G401 (cell line): ENCODE results near the gene USF1. TPM values are rescaled to one million over a fixed set of nuclear protein-coding genes. Genes with fewer than 3 reads are reported as not detected.
"Not testable (repeated sequence)": the region's sequence is repeated elsewhere in the genome, so short reads cannot be mapped to it uniquely, and the experiment has no call there.

Experiments used
- DNase-seq: peaks from one replicate; pipeline ENCODE4 v3.0.0-alpha.2; 2015; ENCODE audit warnings: low spot score
- in situ Hi-C: cut with HindIII; loops from 2 replicates; pipeline ENCODE4 v1.10.0; 2016; ENCODE audit warnings: low sequenced_read_pairs, mixed read lengths
- total RNA-seq: library from RNA; depleted of rRNA; stranded (reverse); fragments of >200 nt; shearing (Covaris generic); gene quantifications from 2 replicates; pipeline ENCODE4 v1.2.3, GENCODE V29; 2014

The USF1 gene
- total RNA-seq, 1 experiment from 2014 or later, result 108 TPM

- in situ Hi-C loops, DNase-seq: not testable (repeated sequence)
These were observed 18.8 kb downstream of the USF1 start for GRCh38 chr1:161026954-161027353.

GRCh38 chr1:161022432-161022831 is 23.3 kb downstream of the USF1 start:
- DNase-seq, in situ Hi-C loops: not testable (repeated sequence)

DNA sequence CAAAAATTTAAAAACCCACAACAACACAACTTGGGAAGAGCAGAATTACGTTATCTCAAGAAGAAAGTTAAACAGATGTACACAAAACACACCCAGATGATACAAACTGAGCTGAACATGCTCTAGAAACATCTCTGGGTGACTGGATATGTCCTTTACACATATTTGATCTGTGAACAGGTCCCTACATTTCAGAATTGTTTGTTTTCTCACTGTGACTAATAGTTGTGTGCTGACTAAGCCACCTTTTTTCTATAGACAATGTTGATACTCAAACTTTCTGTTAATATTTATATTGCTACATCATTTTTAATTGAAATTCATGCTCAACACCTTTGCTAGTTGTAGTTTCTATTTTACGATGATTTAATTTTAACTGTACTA is 23.8 kb downstream of the USF1 start:
- no peak for DNase-seq
- in situ Hi-C loops, result no loop called here

DNA sequence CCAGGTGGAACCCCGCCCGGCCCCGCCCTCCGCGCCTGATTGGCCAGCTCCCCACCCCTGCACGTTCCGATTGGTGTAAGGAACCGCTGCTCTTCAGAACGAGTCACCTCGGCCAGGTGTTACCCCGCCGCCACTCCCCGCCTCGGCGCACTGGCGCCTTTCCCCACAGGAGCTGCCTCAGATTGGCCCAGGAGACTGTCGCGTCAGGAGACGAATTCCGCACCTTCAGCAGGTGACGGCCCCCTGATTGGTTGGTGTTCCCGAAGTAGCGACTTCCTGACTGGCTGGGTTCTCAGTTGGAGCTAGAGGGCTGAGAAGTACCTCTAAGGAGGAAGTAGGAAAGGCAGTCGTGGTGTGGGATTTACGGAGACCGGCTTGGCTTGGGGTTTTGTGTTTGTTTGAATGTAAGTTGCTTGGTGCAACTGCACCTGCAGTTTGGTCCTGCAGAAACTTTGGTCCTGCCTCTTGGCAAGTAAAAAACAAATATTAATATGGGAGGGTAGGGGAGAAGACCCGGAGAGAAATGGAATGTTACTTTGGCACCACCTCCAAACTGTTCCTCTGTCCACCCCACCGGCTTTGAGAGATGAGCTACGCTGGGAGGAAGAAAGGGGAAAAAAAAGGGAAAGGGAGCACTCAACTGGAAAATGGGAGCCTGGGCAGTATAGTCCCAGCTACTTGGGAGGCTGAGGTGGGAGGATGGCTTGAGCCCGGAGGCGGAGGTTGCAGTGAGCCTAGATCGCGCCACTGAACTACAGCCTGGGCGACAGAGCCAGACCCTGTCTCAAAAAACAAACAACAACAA is 24.4 kb downstream of the USF1 start:
- peak; percentile 63 for DNase-seq
- in situ Hi-C loops, result no loop called here

- in situ Hi-C loops, result no loop called here
- DNase-seq, result no peak
These were observed 25.1 kb downstream of the USF1 start, which contains the start of gene F11R for GRCh38 chr1:161020509-161021164. Gene F11R (minus strand): TSS chr1:161021152. CDS start chr1:161021073, 79 bp downstream.

- in situ Hi-C loops, result no loop called here
- no peak for DNase-seq
These were observed 25.9 kb downstream of the USF1 start for GRCh38 chr1:161019751-161020495.

GRCh38 chr1:161019111-161019660 is 26.6 kb downstream of the USF1 start:
- in situ Hi-C loops, DNase-seq: not testable (repeated sequence)

DNA sequence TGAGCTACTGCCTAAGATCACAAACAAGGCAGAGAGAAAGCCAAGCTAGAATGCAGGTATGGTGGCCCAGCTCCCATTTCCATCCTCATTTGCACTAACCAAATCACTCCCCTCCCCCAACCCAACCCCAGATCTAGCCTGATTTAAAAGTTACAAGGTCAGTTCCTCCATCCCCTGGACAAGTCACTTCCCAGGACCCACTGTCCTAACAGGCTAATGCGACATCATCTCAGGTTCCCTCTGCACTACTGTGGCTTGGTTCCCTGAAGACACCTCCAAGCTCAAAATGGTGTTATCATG is 27.2 kb downstream of the USF1 start:
- in situ Hi-C loops, result no loop called here
- no peak for DNase-seq

DNA sequence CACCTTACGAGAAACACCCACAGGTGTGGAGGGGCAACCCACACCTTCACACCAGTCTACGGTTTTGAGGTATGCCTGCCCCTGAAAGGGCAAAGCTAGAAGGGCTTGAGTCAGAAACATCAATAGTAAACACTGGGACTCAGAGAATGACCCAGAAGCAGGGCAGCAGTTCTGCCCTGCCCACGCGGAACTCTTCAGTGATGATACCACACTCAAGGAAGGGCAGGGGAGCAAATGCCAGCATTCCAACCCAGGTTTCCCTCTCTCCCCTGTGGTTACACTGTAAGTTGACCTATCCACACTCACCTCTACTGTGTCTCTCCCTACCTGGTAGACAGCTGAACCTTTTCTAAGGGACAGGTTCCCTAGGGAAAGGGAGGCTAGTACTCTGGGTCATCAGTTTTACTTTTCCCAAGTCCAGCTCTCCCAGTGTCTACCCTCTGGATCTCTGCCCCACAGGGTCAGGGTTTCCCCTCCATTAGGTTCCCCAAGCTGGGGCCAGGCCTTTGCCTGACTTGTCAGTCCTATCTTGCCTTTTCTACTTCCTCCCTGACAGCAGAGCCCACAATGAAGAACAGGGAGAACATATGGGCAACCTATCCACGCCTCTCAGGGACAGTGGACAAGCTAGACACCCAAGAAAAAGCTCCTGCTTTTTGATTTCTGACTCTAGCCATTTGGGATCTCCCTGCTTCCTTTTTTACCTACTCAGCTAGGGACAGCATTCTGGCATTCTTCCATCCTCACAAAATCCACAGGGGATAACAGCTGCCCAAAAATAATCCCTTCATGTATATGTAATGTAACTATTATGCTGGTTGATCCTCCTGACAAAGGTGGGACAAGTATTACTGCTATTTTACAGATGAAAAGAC is 27.8 kb downstream of the USF1 start:
- in situ Hi-C loops, result no loop called here
- no peak for DNase-seq

- DNase-seq, in situ Hi-C loops: not testable (repeated sequence)
These were observed 28.6 kb downstream of the USF1 start for GRCh38 chr1:161017181-161017580.

DNA sequence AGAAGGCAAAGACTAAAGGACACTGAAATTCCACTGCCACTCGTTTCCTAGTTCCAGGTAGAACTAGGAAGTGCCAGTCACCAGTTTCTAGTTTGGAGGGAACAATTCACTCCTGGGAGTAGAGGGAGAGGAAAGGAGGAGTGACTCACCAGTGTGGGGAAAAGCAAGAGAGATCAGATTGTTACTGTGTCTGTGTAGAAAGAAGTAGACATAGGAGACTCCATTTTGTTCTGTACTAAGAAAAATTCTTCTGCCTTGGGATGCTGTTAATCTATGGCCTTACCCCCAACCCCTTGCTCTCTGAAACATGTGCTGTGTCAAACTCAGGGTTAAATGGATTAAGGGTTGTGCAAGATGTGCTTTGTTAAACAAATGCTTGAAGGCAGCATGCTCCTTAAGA is 29.1 kb downstream of the USF1 start:
- DNase-seq, in situ Hi-C loops: not testable (repeated sequence)

DNA sequence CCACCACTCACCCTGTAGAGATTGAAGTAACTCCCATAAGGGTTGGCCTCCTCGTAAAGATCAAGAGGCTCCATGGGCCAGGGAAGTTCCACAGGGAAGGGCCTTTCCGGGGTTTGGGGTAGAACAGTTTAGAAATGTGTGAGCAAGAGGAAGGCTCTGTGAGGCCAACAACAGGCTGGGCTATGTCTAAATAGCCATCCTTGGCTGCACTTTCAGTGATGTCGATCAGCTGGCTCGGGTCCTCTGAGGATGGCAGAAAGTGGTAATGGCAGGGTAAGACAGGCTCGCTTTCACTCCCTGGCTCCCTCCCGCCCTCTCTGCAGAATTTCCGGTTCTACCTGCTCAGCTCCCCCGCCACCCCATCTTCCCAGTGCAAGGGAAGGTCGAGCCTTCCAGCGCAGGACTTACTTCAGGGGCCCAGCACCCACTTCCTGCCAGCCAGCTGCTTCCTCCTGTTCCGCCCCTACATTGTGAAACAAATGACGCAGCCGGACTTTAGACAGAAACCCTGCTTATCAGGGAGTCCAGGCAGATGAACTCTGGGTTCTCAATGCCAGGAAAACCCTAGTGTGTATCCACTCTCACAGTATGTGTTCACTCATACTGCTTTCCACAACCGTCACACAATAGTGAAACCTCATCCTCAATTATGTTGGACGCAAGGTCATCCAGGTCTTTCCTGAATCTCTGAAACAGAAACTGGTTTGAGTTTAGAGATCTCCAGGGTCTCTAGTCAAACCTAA is 32.1 kb downstream of the USF1 start:
- DNase-seq, result no peak
- in situ Hi-C loops, result no loop called here

GRCh38 chr1:161013131-161013487 is 32.7 kb downstream of the USF1 start:
- DNase-seq, result no peak
- in situ Hi-C loops, result no loop called here

- in situ Hi-C loops, result no loop called here
- DNase-seq, result no peak
These were observed 33.4 kb downstream of the USF1 start for GRCh38 chr1:161012420-161012819.

DNA sequence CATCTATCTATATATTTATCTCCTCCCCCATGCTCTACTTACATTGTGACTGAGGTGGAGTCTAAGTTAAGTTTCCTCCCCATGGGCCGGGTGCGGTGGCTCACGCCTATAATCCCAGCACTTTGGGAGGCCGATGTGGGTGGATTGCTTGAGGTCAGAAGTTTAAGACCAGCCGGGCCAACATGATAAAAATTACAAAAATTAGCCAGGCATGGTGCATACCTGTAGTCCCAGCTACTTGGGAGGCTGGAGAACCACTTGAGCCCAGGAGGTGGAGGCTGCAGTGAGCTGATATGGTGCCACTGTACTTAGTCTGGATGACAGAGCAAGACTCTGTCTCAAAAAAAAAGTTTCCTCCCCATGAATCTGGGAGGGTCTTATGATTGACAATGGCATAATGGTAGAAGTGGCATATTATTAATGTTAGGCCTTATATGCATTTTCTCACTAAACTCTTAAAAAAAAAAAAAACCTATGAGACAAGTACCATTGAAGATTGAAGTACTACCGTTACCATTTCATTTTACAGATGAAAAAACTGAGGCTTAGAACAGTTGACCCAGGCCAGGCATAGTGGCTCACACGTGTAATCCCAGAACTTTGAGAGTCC is 36.1 kb downstream of the USF1 start:
- DNase-seq, result no peak

DNA sequence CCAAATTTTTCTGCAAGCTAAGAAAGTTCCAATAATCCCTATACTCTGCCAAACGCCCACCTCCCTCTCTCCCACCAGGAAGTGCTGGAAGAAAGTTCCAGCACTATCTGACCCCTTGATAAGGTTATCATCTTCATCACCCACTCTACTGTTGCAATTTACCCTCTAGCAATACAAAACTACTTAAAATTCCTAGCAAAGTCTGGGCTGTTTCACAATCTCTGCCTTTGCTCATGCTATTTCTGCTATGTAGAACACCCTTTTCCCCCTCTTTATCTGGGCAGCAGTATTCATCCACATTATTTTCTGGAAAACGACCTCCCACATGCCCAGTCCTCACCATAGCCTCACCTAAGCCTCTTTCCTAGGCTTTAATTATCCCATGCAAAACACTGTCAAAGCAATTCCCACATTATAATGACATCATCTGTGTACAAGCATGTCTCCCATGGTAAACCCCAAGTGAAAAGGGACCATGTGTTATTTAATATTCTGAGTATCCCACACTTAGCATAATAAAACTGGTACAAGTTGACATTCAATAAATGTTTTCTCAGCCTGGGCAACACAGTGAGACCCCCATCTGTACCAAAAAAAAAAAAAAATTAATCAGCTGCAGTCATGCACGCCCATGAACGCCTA is 36.8 kb downstream of the USF1 start:
- no peak for DNase-seq
- in situ Hi-C loops, result no loop called here

More for the DNA sequence above, 36.1 kb downstream of the USF1 start:
- in situ Hi-C loops, result no loop called here

DNA sequence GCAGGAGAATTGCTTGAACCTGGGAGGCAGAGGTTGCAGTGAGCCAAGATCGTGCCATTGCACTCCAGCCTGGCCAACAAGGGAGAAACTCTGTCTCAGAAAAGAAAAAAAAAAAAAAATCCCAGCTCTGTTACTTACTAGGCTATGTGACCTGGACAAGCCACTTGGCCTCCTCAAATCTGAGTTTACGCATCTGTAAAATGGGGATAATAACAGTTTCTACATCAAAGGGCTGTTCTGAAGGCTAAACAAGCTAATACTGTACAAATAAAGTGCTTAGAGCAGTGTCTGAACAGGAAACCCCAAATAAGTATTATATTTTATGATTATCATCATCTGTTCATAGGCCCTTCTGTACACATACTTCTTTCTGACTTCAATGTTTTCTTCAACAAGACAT is 38.4 kb downstream of the USF1 start:
- no peak for DNase-seq
- in situ Hi-C loops, result no loop called here
